ENCODE data around the gene CASZ1. TPM values are rescaled to one million over a fixed set of nuclear protein-coding genes. Genes with fewer than 3 reads are reported as not detected.

Gene CASZ1
- total and polyA plus RNA-seq, 2 donors (not counting 3 experiments of a cell fraction or from before 2014, with no cell fraction given): 1.5 to 5.2 TPM

DNA sequence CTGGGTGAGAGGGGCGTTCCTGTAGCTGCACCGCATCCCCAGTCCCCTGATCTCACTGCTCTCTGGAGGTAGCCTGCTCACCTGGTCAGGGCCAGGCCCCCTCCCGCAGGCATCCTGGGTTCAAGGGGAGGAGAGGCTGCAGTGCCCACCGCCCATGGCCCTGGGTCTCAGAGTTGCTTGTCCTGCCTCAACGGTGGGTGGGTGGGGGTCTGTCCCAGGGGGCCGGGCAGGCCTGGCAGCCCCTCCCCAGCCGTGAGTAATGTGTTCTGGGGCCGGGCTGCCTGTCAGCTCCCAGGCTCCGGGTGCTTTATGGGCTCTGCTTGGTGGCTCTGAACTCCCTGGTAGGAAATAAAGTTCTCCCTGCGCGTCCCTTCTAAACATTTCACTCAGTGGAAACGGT, 126.9 kb downstream of the CASZ1 start:
- H2AFZ ChIP-seq (ENCODE audit: low read depth, low read length): no peak overlapping the region
- H3K4me1 ChIP-seq (ENCODE audit: control insufficient read depth, extremely low read depth, insufficient read depth, low read length): no peaks in the 10 kb centered on the region
- no peaks in the 10 kb centered on the region for H3K9me3 ChIP-seq (replicated peaks; ENCODE audit: control insufficient read depth, insufficient read depth, low read length)
- H3K4me2 ChIP-seq (ENCODE audit: insufficient read depth, low read length): no peak overlapping the region
- ChIA-PET CTCF (no interaction called here), POLR2A (no interaction called here)
- TF ChIP-seq POLR2AphosphoS5 (IDR thresholded peaks at IDR 0.05; ENCODE audit: insufficient read depth, low read depth, low read length): no peak
- TF ChIP-seq GATA2 (IDR thresholded peaks at IDR 0.05; ENCODE audit: insufficient read depth, insufficient read length, low read depth, low read length): no peak
- TF ChIP-seq, protein P1, sequence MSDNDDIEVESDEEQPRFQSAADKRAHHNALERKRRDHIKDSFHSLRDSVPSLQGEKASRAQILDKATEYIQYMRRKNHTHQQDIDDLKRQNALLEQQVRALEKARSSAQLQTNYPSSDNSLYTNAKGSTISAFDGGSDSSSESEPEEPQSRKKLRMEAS (IDR thresholded peaks at IDR 0.05; ENCODE audit: insufficient read depth, insufficient read length): no peak
- no peak for TF ChIP-seq MYC (IDR thresholded peaks at IDR 0.05; ENCODE audit: low read depth, low read length)
- TF ChIP-seq EZH2 (IDR thresholded peaks at IDR 0.05; ENCODE audit: borderline replicate concordance, low read depth, low read length, severe bottlenecking): no peak
- TF ChIP-seq, protein P2, sequence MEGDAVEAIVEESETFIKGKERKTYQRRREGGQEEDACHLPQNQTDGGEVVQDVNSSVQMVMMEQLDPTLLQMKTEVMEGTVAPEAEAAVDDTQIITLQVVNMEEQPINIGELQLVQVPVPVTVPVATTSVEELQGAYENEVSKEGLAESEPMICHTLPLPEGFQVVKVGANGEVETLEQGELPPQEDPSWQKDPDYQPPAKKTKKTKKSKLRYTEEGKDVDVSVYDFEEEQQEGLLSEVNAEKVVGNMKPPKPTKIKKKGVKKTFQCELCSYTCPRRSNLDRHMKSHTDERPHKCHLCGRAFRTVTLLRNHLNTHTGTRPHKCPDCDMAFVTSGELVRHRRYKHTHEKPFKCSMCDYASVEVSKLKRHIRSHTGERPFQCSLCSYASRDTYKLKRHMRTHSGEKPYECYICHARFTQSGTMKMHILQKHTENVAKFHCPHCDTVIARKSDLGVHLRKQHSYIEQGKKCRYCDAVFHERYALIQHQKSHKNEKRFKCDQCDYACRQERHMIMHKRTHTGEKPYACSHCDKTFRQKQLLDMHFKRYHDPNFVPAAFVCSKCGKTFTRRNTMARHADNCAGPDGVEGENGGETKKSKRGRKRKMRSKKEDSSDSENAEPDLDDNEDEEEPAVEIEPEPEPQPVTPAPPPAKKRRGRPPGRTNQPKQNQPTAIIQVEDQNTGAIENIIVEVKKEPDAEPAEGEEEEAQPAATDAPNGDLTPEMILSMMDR (IDR thresholded peaks at IDR 0.05; ENCODE audit: extremely low read depth in 1 of 2, insufficient read depth in 1 of 2, low read depth in 1 of 2, low read length in 2 of 2): no peak
- TF ChIP-seq POLR2A (IDR thresholded peaks at IDR 0.05; ENCODE audit: low read depth, low read length): no peak
- no peak for TF ChIP-seq FOS (IDR thresholded peaks at IDR 0.05; ENCODE audit: borderline replicate concordance, insufficient read depth, low read length)
- TF ChIP-seq JUN (IDR thresholded peaks at IDR 0.05; ENCODE audit: borderline replicate concordance, insufficient read depth, insufficient read length, low read depth): no peak
- no peak overlapping the region for H3K4me3 ChIP-seq (replicated peaks in 1 of 3; ENCODE audit: insufficient read depth in 1 of 3, low read depth in 1 of 3, low read length in 3 of 3)
- intact Hi-C loops (cut with micrococcal nuclease): no loop called here
- H3K27ac ChIP-seq (ENCODE audit: insufficient read depth, low read depth, low read length): no peak overlapping the region
- dilution Hi-C loops (cut with MboI; ENCODE audit: extremely low pct_ligation_motif_present, low sequenced_read_pairs): no loop called here
- peaks cover 0 to 3% of the 10 kb centered on the region in 2 experiments for H3K27me3 ChIP-seq (ENCODE audit: control insufficient read depth in 2 of 2, insufficient read depth in 2 of 2, low read length in 2 of 2)
- no peak overlapping the region for H3K9ac ChIP-seq (replicated peaks; ENCODE audit: extremely low read depth, insufficient read depth, low read length)
- BruUV-seq (replicated peaks): no TSS peak
- no peak for FAIRE-seq
- no peaks in the 10 kb centered on the region for H3K36me3 ChIP-seq (ENCODE audit: control insufficient read depth in 2 of 2, extremely low read depth in 1 of 2, insufficient read depth in 2 of 2, low read length in 2 of 2)
- H3K79me2 ChIP-seq (ENCODE audit: control insufficient read depth, insufficient read depth, low read length): no peaks in the 10 kb centered on the region
- no peaks in the 10 kb centered on the region for H4K20me1 ChIP-seq (replicated peaks; ENCODE audit: control insufficient read depth, extremely low read depth, insufficient read depth, low read length)
- DNase-seq (ENCODE audit: low read depth, low spot score): no peak
- no peaks in the 10 kb centered on the region for H3K9me1 ChIP-seq (replicated peaks; ENCODE audit: control insufficient read depth, extremely low read depth, insufficient read depth, low read length)
